ENCODE results near the gene NHERF2.

The NHERF2 gene

DNA sequence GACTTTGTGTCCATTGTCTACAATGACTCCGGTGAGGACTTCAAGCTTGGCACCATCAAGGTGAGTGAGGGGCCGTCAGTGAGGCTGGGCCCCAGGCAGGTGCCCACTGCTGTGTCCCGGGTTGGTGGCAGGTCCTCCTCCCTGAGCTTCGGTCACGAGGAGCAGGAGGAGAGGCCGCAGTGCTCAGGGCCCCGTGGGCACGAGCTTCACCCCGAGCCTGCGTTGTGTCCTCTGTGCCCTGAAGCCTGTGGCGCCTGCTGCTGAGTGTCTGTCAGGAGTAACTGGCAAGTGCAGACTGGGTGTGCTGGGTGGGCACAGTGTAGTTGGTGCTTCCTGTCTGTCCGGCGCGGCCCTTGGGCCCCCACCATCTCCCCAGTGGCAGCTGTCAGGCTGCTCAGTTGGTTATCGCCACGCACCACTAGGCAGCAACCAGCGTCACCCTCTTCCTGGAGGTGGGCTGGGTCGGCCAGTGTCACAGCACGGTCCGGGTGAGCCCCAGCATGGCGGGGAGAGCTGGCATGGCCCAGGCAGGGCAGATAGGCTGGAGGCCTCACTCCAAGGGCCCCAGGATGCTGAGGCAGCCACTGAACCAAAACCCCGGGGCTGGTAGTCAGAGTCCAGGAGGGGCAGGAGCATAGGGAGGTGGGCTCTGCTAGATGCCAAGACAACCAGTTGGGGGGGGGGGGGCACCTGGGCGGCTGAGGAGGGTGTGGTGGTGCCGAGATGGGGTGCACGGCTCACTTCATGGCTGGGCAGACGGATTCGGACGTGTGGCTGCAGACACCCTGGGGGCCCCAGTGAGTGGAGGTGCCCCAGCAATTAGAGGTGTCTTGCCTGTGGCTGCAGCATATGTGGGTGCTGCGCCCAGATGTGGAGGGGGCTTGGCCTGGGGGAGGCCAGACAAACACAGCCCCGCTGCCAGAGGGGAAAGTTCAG is 60.4 kb downstream of the NHERF2 start:
- H3K4me1 Mint-ChIP-seq, result peaks cover 11% of the 10 kb centered on the region
- TF ChIP-seq, protein P1, sequence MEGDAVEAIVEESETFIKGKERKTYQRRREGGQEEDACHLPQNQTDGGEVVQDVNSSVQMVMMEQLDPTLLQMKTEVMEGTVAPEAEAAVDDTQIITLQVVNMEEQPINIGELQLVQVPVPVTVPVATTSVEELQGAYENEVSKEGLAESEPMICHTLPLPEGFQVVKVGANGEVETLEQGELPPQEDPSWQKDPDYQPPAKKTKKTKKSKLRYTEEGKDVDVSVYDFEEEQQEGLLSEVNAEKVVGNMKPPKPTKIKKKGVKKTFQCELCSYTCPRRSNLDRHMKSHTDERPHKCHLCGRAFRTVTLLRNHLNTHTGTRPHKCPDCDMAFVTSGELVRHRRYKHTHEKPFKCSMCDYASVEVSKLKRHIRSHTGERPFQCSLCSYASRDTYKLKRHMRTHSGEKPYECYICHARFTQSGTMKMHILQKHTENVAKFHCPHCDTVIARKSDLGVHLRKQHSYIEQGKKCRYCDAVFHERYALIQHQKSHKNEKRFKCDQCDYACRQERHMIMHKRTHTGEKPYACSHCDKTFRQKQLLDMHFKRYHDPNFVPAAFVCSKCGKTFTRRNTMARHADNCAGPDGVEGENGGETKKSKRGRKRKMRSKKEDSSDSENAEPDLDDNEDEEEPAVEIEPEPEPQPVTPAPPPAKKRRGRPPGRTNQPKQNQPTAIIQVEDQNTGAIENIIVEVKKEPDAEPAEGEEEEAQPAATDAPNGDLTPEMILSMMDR (IDR thresholded peaks at IDR 0.05; ENCODE audit: unreplicated experiment in 3 of 3), result no peak
- no peaks in the 10 kb centered on the region for H3K27me3 Mint-ChIP-seq (ENCODE audit: low read depth)
- H3K9me3 Mint-ChIP-seq, result no peaks in the 10 kb centered on the region
- H3K36me3 Mint-ChIP-seq (ENCODE audit: low read depth), result peaks cover 8% of the 10 kb centered on the region
- H3K27ac Mint-ChIP-seq, result no peak overlapping the region
- H3K4me3 Mint-ChIP-seq, result no peak overlapping the region

DNA sequence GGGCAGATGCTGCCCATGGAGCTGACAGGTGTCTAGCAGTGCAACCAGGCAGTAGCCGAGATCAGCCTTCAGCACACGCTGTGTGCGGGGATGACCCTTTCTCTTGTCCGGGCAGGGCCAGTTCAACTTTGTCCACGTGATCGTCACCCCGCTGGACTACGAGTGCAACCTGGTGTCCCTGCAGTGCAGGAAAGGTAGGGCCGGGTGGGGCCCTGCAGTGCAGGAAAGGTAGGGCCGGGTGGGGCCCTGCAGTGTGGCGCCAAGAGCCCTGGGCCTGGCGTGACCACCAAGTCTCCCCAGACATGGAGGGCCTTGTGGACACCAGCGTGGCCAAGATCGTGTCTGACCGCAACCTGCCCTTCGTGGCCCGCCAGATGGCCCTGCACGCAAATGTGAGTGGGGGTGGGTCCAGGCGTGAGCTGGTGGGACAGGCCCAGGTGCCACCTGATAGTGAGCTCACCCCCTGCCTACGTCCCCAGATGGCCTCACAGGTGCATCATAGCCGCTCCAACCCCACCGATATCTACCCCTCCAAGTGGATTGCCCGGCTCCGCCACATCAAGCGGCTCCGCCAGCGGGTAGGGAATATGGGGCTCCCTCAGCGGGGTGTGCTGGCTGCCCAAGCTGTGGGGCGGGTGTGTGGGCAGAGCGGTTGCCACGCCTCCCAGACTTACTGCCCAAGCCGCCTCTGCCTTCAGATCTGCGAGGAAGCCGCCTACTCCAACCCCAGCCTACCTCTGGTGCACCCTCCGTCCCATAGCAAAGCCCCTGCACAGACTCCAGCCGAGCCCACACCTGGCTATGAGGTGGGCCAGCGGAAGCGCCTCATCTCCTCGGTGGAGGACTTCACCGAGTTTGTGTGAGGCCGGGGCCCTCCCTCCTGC is 61.3 kb downstream of the NHERF2 start:
- no peak overlapping the region for H3K4me3 Mint-ChIP-seq
- no peak overlapping the region for H3K27ac Mint-ChIP-seq
- H3K27me3 Mint-ChIP-seq (ENCODE audit: low read depth), result no peaks in the 10 kb centered on the region
- peaks cover 2% of the 10 kb centered on the region for H3K36me3 Mint-ChIP-seq (ENCODE audit: low read depth)
- TF ChIP-seq, protein P1 (IDR thresholded peaks at IDR 0.05; ENCODE audit: unreplicated experiment in 3 of 3), result no peak
- peaks cover 3% of the 10 kb centered on the region for H3K4me1 Mint-ChIP-seq
- no peaks in the 10 kb centered on the region for H3K9me3 Mint-ChIP-seq
